B cell (primary cell): Measurements from ENCODE around the gene NUSAP1. TPM values are rescaled to one million over a fixed set of nuclear protein-coding genes. Genes with fewer than 3 reads are reported as not detected.

Experiments
- ATAC-seq: fragments of 200-7000 bp; cut with Tn5 transposase; one replicate; pipeline ENCODE4 v1.10.0; 2021; ENCODE audit warnings: low read depth, mild to moderate bottlenecking, moderate number of reproducible peaks, moderate library complexity
- CTCF ChIA-PET: fragments of 350-600 bp; sonication (Branson Sonifier 250); formaldehyde crosslinking; loops from one replicate; lab custom pipeline; 2021; ENCODE audit warnings: antibody characterized with exemption, inconsistent platforms; lab: Charles Lee
- POLR2A ChIA-PET: fragments of 350-600 bp; sonication (Branson Sonifier 250); formaldehyde crosslinking; loops from one replicate; lab custom pipeline; 2021; ENCODE audit warnings: antibody characterized with exemption; lab: Charles Lee
- DNase-seq: peaks from one replicate; pipeline ENCODE4 v3.0.0; 2013
- H2AFZ ChIP-seq: 2 replicates; pipeline ENCODE4 v1.6.1; 2012; ENCODE audit warnings: mild to moderate bottlenecking, low read depth, low read length; ENCODE audit not compliant: insufficient read depth, poor library complexity, severe bottlenecking
- H3K27ac ChIP-seq, 2 donors: 1 replicate in 1 of 2; 2 replicates in 1 of 2; pipeline ENCODE4 v1.5.1; 2012 to 2013; ENCODE audit warnings: low read length in 2 of 2, mild to moderate bottlenecking in 2 of 2, moderate library complexity in 1 of 2
- H3K27me3 ChIP-seq, 4 experiments: fragments of 200-600 bp in 1 of 4; sonication (generic) in 1 of 4; replicated peaks in 1 of 4; 1 replicate in 2 of 4; 2 replicates in 2 of 4; pipeline versions ENCODE4 v1.6.1 to v1.7.0; 2013 to 2016; ENCODE audit warnings: low read length in 3 of 4, mild to moderate bottlenecking in 2 of 4, mixed read lengths in 1 of 4, moderate library complexity in 1 of 4; ENCODE audit not compliant: insufficient read depth in 4 of 4, control insufficient read depth in 3 of 4; ENCODE audit errors: control extremely low read depth in 1 of 4
- H3K36me3 ChIP-seq, 2 experiments: replicated peaks in 1 of 2; 1 replicate in 1 of 2; 2 replicates in 1 of 2; pipeline versions ENCODE4 v1.6.1 to v1.7.1; 2013; ENCODE audit warnings: low read length in 1 of 2; ENCODE audit not compliant: insufficient read depth in 2 of 2, control insufficient read depth in 1 of 2; ENCODE audit errors: control extremely low read depth in 1 of 2, extremely low read depth in 1 of 2
- H3K4me1 ChIP-seq, 2 donors: fragments of 200-600 bp in 1 of 2; sonication (generic) in 1 of 2; 1 replicate in 1 of 2; 2 replicates in 1 of 2; pipeline versions ENCODE4 v1.5.1 to v1.6.1; 2013 to 2017; ENCODE audit warnings: low read length in 2 of 2; ENCODE audit not compliant: control insufficient read depth in 2 of 2, insufficient read depth in 2 of 2
- H3K4me2 ChIP-seq: replicated peaks from 2 replicates; pipeline ENCODE3; 2012; ENCODE audit warnings: mild to moderate bottlenecking, low read depth, low read length; ENCODE audit not compliant: poor library complexity, severe bottlenecking
- H3K4me3 ChIP-seq, 5 experiments: fragments of 200-600 bp in 1 of 5; sonication (generic) in 1 of 5; 1 replicate in 3 of 5; 2 replicates in 2 of 5; pipeline versions ENCODE4 v1.5.1 to v1.7.0; 2011 to 2016; ENCODE audit warnings: low read length in 4 of 5, mild to moderate bottlenecking in 4 of 5, low read depth in 2 of 5, control low read depth in 1 of 5, moderate library complexity in 1 of 5; ENCODE audit not compliant: insufficient read depth in 1 of 5; ENCODE audit errors: control extremely low read depth in 1 of 5, extremely low read depth in 1 of 5
- H3K79me2 ChIP-seq: fragments of 200-600 bp; sonication (generic); one replicate; pipeline ENCODE4 v1.6.0; 2016; ENCODE audit warnings: low read length; ENCODE audit not compliant: control insufficient read depth, insufficient read depth
- H3K9ac ChIP-seq: fragments of 200-600 bp; sonication (generic); 2 replicates; pipeline ENCODE4 v1.6.1; 2017; ENCODE audit warnings: mild to moderate bottlenecking, low read length, moderate library complexity
- H3K9me3 ChIP-seq, 3 donors: one replicate each; pipeline versions ENCODE4 v1.6.1 to v1.7.1; 2013; ENCODE audit warnings: low read length in 2 of 3; ENCODE audit not compliant: control insufficient read depth in 2 of 3, insufficient read depth in 1 of 3; ENCODE audit errors: control extremely low read depth in 1 of 3
- H4K20me1 ChIP-seq: 2 replicates; pipeline ENCODE4 v1.6.0; 2012; ENCODE audit warnings: mild to moderate bottlenecking, low read length; ENCODE audit not compliant: insufficient read depth, control insufficient read depth, poor library complexity, severe bottlenecking
- H3K27ac Mint-ChIP-seq: one replicate; pipeline ENCODE4 v1.8.0; 2021; ENCODE audit warnings: mixed read lengths
- H3K27me3 Mint-ChIP-seq: one replicate; pipeline ENCODE4 v1.8.0; 2021; ENCODE audit warnings: mixed read lengths
- H3K4me1 Mint-ChIP-seq: one replicate; pipeline ENCODE4 v1.8.0; 2021; ENCODE audit warnings: mixed read lengths
- H3K4me3 Mint-ChIP-seq: one replicate; pipeline ENCODE4 v1.8.0; 2021; ENCODE audit warnings: mixed read lengths
- H3K9me3 Mint-ChIP-seq: one replicate; pipeline ENCODE4 v1.8.0; 2022; ENCODE audit warnings: mixed read lengths; ENCODE audit not compliant: insufficient read depth
- EZH2 ChIP-seq: IDR thresholded peaks from 2 replicates; pipeline ENCODE4 v1.6.1; 2012; ENCODE audit warnings: borderline replicate concordance, low read depth, mild to moderate bottlenecking, moderate library complexity, low read length; ENCODE audit not compliant: insufficient read depth, poor library complexity, severe bottlenecking
- WGBS: methylation state at CpG from one replicate; pipeline ENCODE4 v1.1.5; 2013; ENCODE audit warnings: missing lambda C conversion rate; ENCODE audit not compliant: insufficient coverage; 5-methylcytosine and 5-hydroxymethylcytosine counted together
- intact Hi-C: fragments of 100-400 bp; cut with micrococcal nuclease; formaldehyde crosslinking; loops from one replicate; pipeline ENCODE4 v1.10.0; 2022
- polyA plus RNA-seq: library from polyadenylated mRNA; depleted of rRNA; stranded (reverse); fragments of >200 nt; gene quantifications from 2 replicates; pipeline ENCODE4 v1.2.3, GENCODE V29; 2012
- total RNA-seq, 2 donors: library from RNA; stranded (reverse); fragments of 120-200 nt in 1 of 2; gene quantifications; 1 replicate in 1 of 2; 2 replicates in 1 of 2; pipeline versions ENCODE4 v1.2.3 to v1.2.4, GENCODE V29; 2013 to 2022
- TF ChIP-seq, protein P1 (sequence below): fragments of 200-600 bp; IDR thresholded peaks from one replicate; pipeline ENCODE4 v1.8.0; 2022; ENCODE audit warnings: antibody characterized with exemption, mild to moderate bottlenecking

NUSAP1 gene
- total and polyA plus RNA-seq, 2 donors (not counting 1 experiment from before 2014, with no cell fraction given) = 5.4 to 8.3 TPM

DNA sequence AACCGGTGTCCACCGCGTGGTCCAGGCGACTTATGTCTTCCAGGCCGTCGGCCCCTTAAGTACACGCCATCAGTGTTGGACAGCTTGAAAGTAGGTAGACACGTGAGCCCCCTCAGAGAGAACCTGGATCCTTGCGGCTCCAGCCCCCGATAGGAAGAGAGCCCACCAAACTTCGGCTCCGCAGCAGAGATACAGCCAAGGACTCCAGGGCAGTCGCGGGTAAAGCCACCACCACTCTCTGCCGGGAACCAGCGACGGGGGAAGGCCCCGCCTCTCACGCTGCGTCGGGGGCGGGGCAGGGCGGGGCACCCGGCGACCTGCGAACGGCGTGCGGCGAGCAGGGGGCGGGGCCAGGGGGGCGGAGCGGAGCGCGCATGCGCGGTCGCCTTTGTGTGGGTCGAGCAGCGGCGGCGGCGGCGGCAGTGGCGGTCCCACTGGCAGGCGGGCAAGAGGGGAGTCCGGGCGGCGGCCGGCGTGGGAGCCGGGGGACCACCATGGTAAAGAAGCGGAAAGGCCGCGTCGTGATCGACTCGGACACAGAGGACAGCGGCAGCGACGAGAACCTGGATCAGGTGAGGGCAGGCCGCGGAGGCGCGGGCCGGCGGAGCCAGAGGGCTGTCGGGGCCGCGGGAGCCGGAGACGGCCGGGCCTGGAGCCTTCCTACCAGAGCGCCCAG lies 84.2 kb downstream of the NUSAP1 start, which contains the start of gene RTF1:
Gene RTF1 (plus strand): TSS at position 354 of the 676 bp plus-strand sequence. CDS start 21 bp downstream, at position 375.
- ATAC-seq (peak; percentile 98), DNase-seq (peak; percentile 97)
- no peaks in the 10 kb centered on the region for H3K36me3 ChIP-seq
- Mint-ChIP-seq H3K4me1 (peaks cover 37% of the 10 kb centered on the region), H3K27me3 (no peaks in the 10 kb centered on the region), H3K9me3 (no peaks in the 10 kb centered on the region), H3K4me3 (peak within 1 kb of the TSS; percentile 97), H3K27ac (peak within 1 kb of the TSS; percentile 93)
- no peaks in the 10 kb centered on the region for H3K9me3 ChIP-seq
- H3K79me2 ChIP-seq = peaks cover 67% of the 10 kb centered on the region
- TF ChIP-seq, protein P1, sequence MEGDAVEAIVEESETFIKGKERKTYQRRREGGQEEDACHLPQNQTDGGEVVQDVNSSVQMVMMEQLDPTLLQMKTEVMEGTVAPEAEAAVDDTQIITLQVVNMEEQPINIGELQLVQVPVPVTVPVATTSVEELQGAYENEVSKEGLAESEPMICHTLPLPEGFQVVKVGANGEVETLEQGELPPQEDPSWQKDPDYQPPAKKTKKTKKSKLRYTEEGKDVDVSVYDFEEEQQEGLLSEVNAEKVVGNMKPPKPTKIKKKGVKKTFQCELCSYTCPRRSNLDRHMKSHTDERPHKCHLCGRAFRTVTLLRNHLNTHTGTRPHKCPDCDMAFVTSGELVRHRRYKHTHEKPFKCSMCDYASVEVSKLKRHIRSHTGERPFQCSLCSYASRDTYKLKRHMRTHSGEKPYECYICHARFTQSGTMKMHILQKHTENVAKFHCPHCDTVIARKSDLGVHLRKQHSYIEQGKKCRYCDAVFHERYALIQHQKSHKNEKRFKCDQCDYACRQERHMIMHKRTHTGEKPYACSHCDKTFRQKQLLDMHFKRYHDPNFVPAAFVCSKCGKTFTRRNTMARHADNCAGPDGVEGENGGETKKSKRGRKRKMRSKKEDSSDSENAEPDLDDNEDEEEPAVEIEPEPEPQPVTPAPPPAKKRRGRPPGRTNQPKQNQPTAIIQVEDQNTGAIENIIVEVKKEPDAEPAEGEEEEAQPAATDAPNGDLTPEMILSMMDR = no peak
- TF ChIP-seq EZH2 = no peak
- peaks cover 33% of the 10 kb centered on the region for H4K20me1 ChIP-seq
- peak within 1 kb of the TSS; percentile 85 for H3K4me2 ChIP-seq
- peak within 1 kb of the TSS; percentile 55 to 83 for H3K27ac ChIP-seq
- peak within 1 kb of the TSS; percentile 70 to 90 (median 86) for H3K4me3 ChIP-seq
- CTCF ChIA-PET = interaction anchor here (0.6 to 0.7 kb wide), 2 partner anchors 280 to 620 kb away, joined by 3 to 6 read pairs; no protein-coding TSS in a partner anchor
- H2AFZ ChIP-seq = peak within 1 kb of the TSS; percentile 94
- WGBS = under 1% methylated on average over 74 of the region's 74 CpGs
- H3K27me3 ChIP-seq = no peaks in the 10 kb centered on the region
- H3K4me1 ChIP-seq = peaks cover 14 to 24% of the 10 kb centered on the region in 2 donors
- intact Hi-C loops = loop anchor here (1.0 to 10.0 kb wide), 12 partner anchors 15 to 855 kb away; partner anchors contain the start of genes CHP1, DNAJC17, EHD4 and EXD1
- peak within 1 kb of the TSS; percentile 83 for H3K9ac ChIP-seq
- POLR2A ChIA-PET = no interaction called here
